ENCODE data around the gene KHDC4.

KHDC4 gene

DNA sequence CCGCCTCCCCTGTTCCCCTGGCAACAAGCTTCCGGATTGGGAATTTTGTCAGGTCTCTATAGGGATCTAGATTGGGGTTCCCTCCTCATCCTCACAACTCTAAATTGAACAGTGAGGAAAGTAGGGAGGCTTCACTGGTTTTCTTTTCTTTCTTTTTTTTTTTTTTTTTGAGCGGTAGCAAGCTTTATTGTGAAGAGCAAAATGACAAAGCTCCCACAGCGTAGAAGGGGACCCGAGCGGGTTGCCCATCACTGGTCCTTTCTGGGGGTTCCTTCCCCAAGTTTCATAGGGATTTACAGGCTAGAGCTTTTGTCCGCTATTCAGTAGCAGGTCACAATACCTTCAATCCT is 33.8 kb upstream of the KHDC4 start:
- TF ChIP-seq CTCF (IDR thresholded peaks at IDR 0.05; ENCODE audit: low read depth, low read length, missing control alignments), result no peak
- no peak overlapping the region for H3K4me3 ChIP-seq (ENCODE audit: low read depth, low read length)
- no peak for DNase-seq (ENCODE audit: low read depth)

DNA sequence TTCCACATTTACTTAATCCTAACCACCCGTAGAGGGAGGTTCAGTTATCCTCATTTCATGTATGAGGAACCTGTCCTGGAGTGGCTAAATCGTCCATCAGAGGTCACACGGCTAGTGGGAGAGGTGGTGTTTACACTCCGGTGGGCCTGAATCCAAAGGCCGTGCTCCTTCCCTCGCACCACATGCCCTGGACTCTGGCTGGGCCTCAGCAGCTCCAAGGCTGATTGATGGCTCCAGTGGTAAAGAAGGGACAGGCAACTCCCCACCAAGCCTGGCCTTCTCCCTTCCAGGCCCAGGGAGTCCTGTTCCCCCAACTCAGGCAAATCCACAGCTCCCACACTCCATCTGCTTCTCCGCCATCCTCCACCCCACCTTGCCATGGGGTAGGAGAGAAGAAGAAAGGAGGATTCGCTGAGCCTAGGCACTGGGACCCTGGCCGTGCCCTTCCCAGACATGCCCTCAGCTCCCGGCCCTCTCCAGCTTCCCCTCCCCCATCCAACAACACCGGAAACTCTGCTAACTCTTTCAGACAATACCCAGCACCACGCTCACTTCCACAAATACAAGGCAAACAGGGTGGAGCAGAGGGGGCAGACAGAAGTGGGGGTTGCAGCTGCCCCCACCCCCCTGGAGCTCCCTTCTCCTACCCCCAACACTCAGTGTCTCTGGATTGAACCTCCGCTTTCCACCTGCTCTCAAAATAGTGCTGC is 33.3 kb upstream of the KHDC4 start:
- no peak for DNase-seq (ENCODE audit: low read depth)
- no peak overlapping the region for H3K4me3 ChIP-seq (ENCODE audit: low read depth, low read length)
- TF ChIP-seq CTCF (IDR thresholded peaks at IDR 0.05; ENCODE audit: low read depth, low read length, missing control alignments), result no peak

GRCh38 chr1:155966750-155967149 is 32.5 kb upstream of the KHDC4 start:
- no peak for DNase-seq (ENCODE audit: low read depth)
- no peak overlapping the region for H3K4me3 ChIP-seq (ENCODE audit: low read depth, low read length)
- no peak for TF ChIP-seq CTCF (IDR thresholded peaks at IDR 0.05; ENCODE audit: low read depth, low read length, missing control alignments)

DNA sequence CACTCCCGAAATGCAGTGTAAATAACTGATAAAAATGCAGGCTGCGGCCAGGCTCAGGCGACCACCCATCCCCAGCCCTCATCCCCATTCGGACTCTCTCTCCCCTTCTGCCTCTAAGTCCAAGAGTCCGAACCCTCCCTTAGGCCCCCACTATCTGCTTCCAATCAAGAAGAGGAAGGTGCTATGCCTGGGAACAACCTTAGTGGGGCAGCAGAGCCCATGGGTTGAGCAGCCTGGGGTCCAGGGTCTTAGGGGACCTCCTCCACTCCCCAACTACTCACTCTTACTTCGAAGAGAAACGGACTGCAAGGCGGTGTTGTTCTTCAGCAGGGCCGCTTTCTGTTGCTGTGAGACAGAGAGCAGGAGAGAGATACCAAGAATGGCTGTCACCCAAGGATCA is 31.9 kb upstream of the KHDC4 start:
- DNase-seq (ENCODE audit: low read depth), result no peak
- H3K4me3 ChIP-seq (ENCODE audit: low read depth, low read length), result no peak overlapping the region
- TF ChIP-seq CTCF (IDR thresholded peaks at IDR 0.05; ENCODE audit: low read depth, low read length, missing control alignments), result peak; percentile 31

DNA sequence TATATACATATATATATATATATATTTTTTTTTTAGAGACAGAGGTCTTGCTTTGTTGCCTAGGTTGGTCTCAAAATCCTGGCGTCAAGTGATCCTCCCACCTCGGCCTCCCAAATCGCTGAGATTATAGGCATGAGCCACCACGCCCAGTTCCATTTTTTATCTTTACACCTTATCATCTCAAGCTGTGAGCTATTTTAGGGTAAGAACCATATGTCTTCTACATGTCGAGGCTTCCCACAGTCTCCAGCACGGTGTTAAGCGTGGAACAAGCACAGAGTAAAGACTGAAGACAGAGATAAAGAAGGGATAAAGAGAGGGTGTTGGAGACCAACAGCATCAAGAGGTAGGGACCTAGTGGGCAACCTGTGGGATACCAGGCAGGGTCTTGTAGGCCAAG is 30.0 kb upstream of the KHDC4 start:
- TF ChIP-seq CTCF (IDR thresholded peaks at IDR 0.05; ENCODE audit: low read depth, low read length, missing control alignments), result no peak
- DNase-seq (ENCODE audit: low read depth), result no peak
- no peak overlapping the region for H3K4me3 ChIP-seq (ENCODE audit: low read depth, low read length)

- TF ChIP-seq CTCF (IDR thresholded peaks at IDR 0.05; ENCODE audit: low read depth, low read length, missing control alignments), result no peak
- no peak for DNase-seq (ENCODE audit: low read depth)
Observed at GRCh38 chr1:155962599-155963211, 28.5 kb upstream of the KHDC4 start.

GRCh38 chr1:155961937-155962336 is 27.7 kb upstream of the KHDC4 start:
- TF ChIP-seq CTCF (IDR thresholded peaks at IDR 0.05; ENCODE audit: low read depth, low read length, missing control alignments), result peak; percentile 60
- DNase-seq (ENCODE audit: low read depth), result no peak
- no peak overlapping the region for H3K4me3 ChIP-seq (ENCODE audit: low read depth, low read length)

More at GRCh38 chr1:155962599-155963211, 28.5 kb upstream of the KHDC4 start:
- H3K4me3 ChIP-seq (ENCODE audit: low read depth, low read length), result no peak overlapping the region

All from GM12864 (cell line).